ENCODE results near the gene ACOT6.

GRCh38 chr14:73588695-73589094 lies 23.6 kb upstream of the ACOT6 start:
- TF ChIP-seq FOS (IDR thresholded peaks at IDR 0.05; ENCODE audit: low read depth, low read length) (no peak), CTCF (conservative IDR thresholded peaks at IDR 0.05; ENCODE audit: low read depth, low read length) (no peak), POLR2A (IDR thresholded peaks at IDR 0.05; ENCODE audit: low read depth, low read length) (no peak), NFE2L2 (IDR thresholded peaks at IDR 0.05; ENCODE audit: low read depth, low read length) (no peak), SMC3 (IDR thresholded peaks at IDR 0.05; ENCODE audit: low read depth, low read length) (no peak), MXI1 (IDR thresholded peaks at IDR 0.05; ENCODE audit: borderline replicate concordance, low read depth, low read length) (no peak), BHLHE40 (IDR thresholded peaks at IDR 0.05; ENCODE audit: low read depth, low read length) (no peak), RCOR1 (IDR thresholded peaks at IDR 0.05; ENCODE audit: insufficient replicate concordance, low read length) (no peak), MAFK (IDR thresholded peaks at IDR 0.05; ENCODE audit: low read depth, low read length) (no peak)

Measured in IMR-90 (cell line).